ENCODE results near the gene PLXDC1. TPM values are rescaled to one million over a fixed set of nuclear protein-coding genes. Genes with fewer than 3 reads are reported as not detected.

Gene PLXDC1
- total and polyA plus RNA-seq, 2 of the 8 experiments (the other 6 are each of a cell fraction or from before 2014, with no cell fraction given) = 4.1 to 14.6 TPM

DNA sequence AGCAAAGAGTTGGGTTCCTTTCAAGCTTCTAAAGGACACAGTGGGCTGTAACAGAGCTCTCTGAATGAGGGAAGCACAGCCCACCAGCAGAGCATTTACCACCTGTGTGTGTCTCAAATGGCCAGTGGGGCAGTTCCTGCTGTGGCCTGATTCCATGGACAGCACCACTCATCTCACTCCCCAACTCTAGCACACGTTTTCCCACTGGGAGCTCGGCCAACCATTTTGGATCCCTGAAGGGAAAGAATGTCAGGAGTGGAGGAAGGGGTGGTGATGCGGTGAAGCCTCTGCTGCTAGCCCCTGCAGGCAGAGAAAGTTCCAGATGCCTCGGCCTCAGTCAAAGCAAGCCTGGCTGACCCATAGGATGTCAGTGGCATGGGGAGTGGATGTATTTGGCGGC lies 86.6 kb downstream of the PLXDC1 start:
- Histone ChIP-seq H3K56ac (replicated peaks; ENCODE audit: insufficient read length, low read depth, low read length) (no peak overlapping the region), H2BK15ac (ENCODE audit: low read length) (no peak overlapping the region), H4K8ac (ENCODE audit: extremely low read depth, insufficient read depth, low read length) (no peak overlapping the region), H3K79me1 (ENCODE audit: low read depth, low read length) (no peaks in the 10 kb centered on the region), H3K9me3 (ENCODE audit: insufficient read depth in 2 of 2, low read depth in 1 of 2, low read length in 1 of 2) (no peaks in the 10 kb centered on the region), H2BK120ac (replicated peaks; ENCODE audit: low read depth, low read length) (no peak overlapping the region), H3K23me2 (ENCODE audit: low read depth, low read length) (no peaks in the 10 kb centered on the region), H2AFZ (ENCODE audit: low read length) (no peak overlapping the region), H3K79me2 (ENCODE audit: control insufficient read depth in 1 of 2, insufficient read depth in 2 of 2, low read length in 2 of 2) (no peaks in the 10 kb centered on the region), H3K14ac (ENCODE audit: insufficient read length) (no peak overlapping the region), H3K23ac (ENCODE audit: insufficient read length) (no peak overlapping the region), H3K9ac (replicated peaks in 1 of 4; ENCODE audit: extremely low read depth in 1 of 4, low read depth in 3 of 4, low read length in 3 of 4) (no peak overlapping the region), H2BK5ac (ENCODE audit: low read depth, low read length) (no peak overlapping the region), H3K4me2 (ENCODE audit: insufficient read depth in 1 of 2, low read depth in 2 of 2, low read length in 2 of 2) (no peak overlapping the region), H3K18ac (ENCODE audit: extremely low read depth, low read length) (no peak overlapping the region), H3K4ac (replicated peaks; ENCODE audit: insufficient read length, low read depth, low read length) (no peak overlapping the region), H4K91ac (replicated peaks; ENCODE audit: insufficient read length, low read length) (no peak overlapping the region), H2BK12ac (ENCODE audit: low read depth, low read length) (no peak overlapping the region), H3K27me3 (replicated peaks in 1 of 4; ENCODE audit: control insufficient read depth in 3 of 4, extremely low read depth in 1 of 4, insufficient read depth in 3 of 4, low read length in 3 of 4) (no peaks in the 10 kb centered on the region), H3K27ac (ENCODE audit: low read depth, low read length) (no peak overlapping the region), H2BK20ac (ENCODE audit: low read length) (0 out of 2 replicates have a peak overlapping the region, but pooled peaks have one; percentile 15), H4K20me1 (replicated peaks in 1 of 2; ENCODE audit: control insufficient read depth in 1 of 2, insufficient read depth in 2 of 2, low read length in 2 of 2) (peaks cover 0 to 2% of the 10 kb centered on the region in 2 experiments), H4K5ac (ENCODE audit: insufficient read length, low read depth, low read length) (peak overlapping the region; percentile 7), H3K4me1 (replicated peaks in 1 of 4; ENCODE audit: control insufficient read depth in 3 of 4, insufficient read depth in 4 of 4, low read length in 3 of 4) (peaks cover 3 to 13% (median 10%) of the 10 kb centered on the region in 4 experiments; a peak in 6 of 7 replicates), H3K36me3 (ENCODE audit: control insufficient read depth in 2 of 4, insufficient read depth in 4 of 4, low read length in 3 of 4) (no peaks in the 10 kb centered on the region; a peak in 1 of 8 replicates), H3K4me3 (ENCODE audit: extremely low read depth in 1 of 4, insufficient read depth in 2 of 4, low read depth in 3 of 4, low read length in 4 of 4) (no peak overlapping the region), H2AK5ac (ENCODE audit: low read depth, low read length) (no peak overlapping the region)
- ChIA-PET CTCF (ENCODE audit: partially characterized antibody) (interaction anchor here (1.0 to 6.3 kb wide), 11 partner anchors 9 to 142 kb away, joined by 3 to 49 read pairs (median 4); partner anchors contain the start of gene PLXDC1), POLR2A (ENCODE audit: partially characterized antibody) (interaction anchor here (0.6 to 1.9 kb wide), 4 partner anchors 10 to 112 kb away, joined by 3 to 6 read pairs (median 4); no protein-coding TSS in a partner anchor)
- DNase-seq (ENCODE audit: low read depth in 1 of 2, low spot score in 2 of 2) (no peak), FAIRE-seq (no peak)
- WGBS, 2 experiments (ENCODE audit: extremely low coverage in 1 of 2, insufficient coverage in 1 of 2, insufficient read length in 1 of 2, insufficient replicate concordance in 2 of 2, low coverage in 1 of 2, low lambda C conversion rate in 2 of 2, missing lambda C conversion rate in 1 of 2) = 83% methylated on average over 5 of the region's 5 CpGs; no CpG with 5 or more reads in 1 of the 2 experiments
- no peak for TF ChIP-seq GABPA (IDR thresholded peaks at IDR 0.05; ENCODE audit: borderline replicate concordance, insufficient read depth, low read length)
- TF ChIP-seq, protein P1, sequence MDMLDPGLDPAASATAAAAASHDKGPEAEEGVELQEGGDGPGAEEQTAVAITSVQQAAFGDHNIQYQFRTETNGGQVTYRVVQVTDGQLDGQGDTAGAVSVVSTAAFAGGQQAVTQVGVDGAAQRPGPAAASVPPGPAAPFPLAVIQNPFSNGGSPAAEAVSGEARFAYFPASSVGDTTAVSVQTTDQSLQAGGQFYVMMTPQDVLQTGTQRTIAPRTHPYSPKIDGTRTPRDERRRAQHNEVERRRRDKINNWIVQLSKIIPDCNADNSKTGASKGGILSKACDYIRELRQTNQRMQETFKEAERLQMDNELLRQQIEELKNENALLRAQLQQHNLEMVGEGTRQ (IDR thresholded peaks at IDR 0.05; ENCODE audit: low read length) = no peak
- no peak for TF ChIP-seq BACH1 (IDR thresholded peaks at IDR 0.05; ENCODE audit: low read length)

All from H1 (cell line).